H9 (cell line): ENCODE measurements around the gene HAPLN2. TPM values are rescaled to one million over a fixed set of nuclear protein-coding genes. Genes with fewer than 3 reads are reported as not detected.

Experiments
- DNase-seq: peaks from one replicate; pipeline ENCODE4 v3.0.0-alpha.2; 2017
- H2AFZ ChIP-seq: one replicate; pipeline ENCODE4 v1.6.1; 2013; ENCODE audit warnings: mild to moderate bottlenecking, low read length, control low read depth, moderate library complexity
- H2AK5ac ChIP-seq: 2 replicates; pipeline ENCODE4 v1.6.1; 2013; ENCODE audit warnings: low read length, control low read depth, mixed read lengths; ENCODE audit not compliant: insufficient read length
- H2BK120ac ChIP-seq: one replicate; pipeline ENCODE4 v1.6.1; 2013; ENCODE audit warnings: low read depth, mild to moderate bottlenecking, low read length, control low read depth, inconsistent platforms; ENCODE audit not compliant: poor library complexity, severe bottlenecking
- H2BK12ac ChIP-seq: 2 replicates; pipeline ENCODE4 v1.6.1; 2013; ENCODE audit warnings: low read length, control low read depth, mixed read lengths, low read depth; ENCODE audit not compliant: insufficient read length
- H2BK15ac ChIP-seq: 2 replicates; pipeline ENCODE4 v1.6.1; 2013; ENCODE audit warnings: low read depth, low read length, control low read depth
- H2BK20ac ChIP-seq: one replicate; pipeline ENCODE4 v1.6.1; 2013; ENCODE audit warnings: low read depth, mild to moderate bottlenecking, low read length, control low read depth, inconsistent platforms; ENCODE audit not compliant: poor library complexity, severe bottlenecking
- H2BK5ac ChIP-seq: 2 replicates; pipeline ENCODE4 v1.6.1; 2013; ENCODE audit warnings: low read length, control low read depth, mixed read lengths; ENCODE audit not compliant: insufficient read length
- H3K14ac ChIP-seq: 2 replicates; pipeline ENCODE4 v1.6.1; 2013; ENCODE audit warnings: low read length, control low read depth; ENCODE audit not compliant: insufficient read depth
- H3K18ac ChIP-seq: 2 replicates; pipeline ENCODE4 v1.6.1; 2013; ENCODE audit warnings: low read depth, mild to moderate bottlenecking, mixed read lengths, low read length, control low read depth; ENCODE audit not compliant: insufficient read length
- H3K23ac ChIP-seq: 2 replicates; pipeline ENCODE4 v1.6.1; 2013; ENCODE audit warnings: low read length, control low read depth, mixed read lengths, low read depth; ENCODE audit not compliant: insufficient read length
- H3K23me2 ChIP-seq: 2 replicates; pipeline ENCODE4 v1.6.1; 2013; ENCODE audit warnings: low read depth, mild to moderate bottlenecking, mixed read lengths, low read length, control low read depth; ENCODE audit not compliant: insufficient read length, poor library complexity, severe bottlenecking
- H3K27ac ChIP-seq: 2 replicates; pipeline ENCODE4 v1.5.1; 2013; ENCODE audit warnings: low read length, control low read depth, mixed read lengths, low read depth; ENCODE audit not compliant: insufficient read length
- H3K27me3 ChIP-seq: 2 replicates; pipeline ENCODE4 v1.6.1; 2013; ENCODE audit warnings: low read length, control low read depth, inconsistent platforms; ENCODE audit not compliant: insufficient read depth
- H3K4ac ChIP-seq: 2 replicates; pipeline ENCODE4 v1.6.1; 2013; ENCODE audit warnings: low read depth, mild to moderate bottlenecking, control low read depth, inconsistent platforms, low read length, moderate library complexity
- H3K4me1 ChIP-seq: 2 replicates; pipeline ENCODE4 v1.6.1; 2013; ENCODE audit warnings: low read length, control low read depth, inconsistent platforms; ENCODE audit not compliant: insufficient read depth
- H3K4me2 ChIP-seq: 2 replicates; pipeline ENCODE4 v1.6.1; 2013; ENCODE audit warnings: low read length, control low read depth, mixed read lengths; ENCODE audit not compliant: insufficient read length, insufficient read depth
- H3K56ac ChIP-seq: 2 replicates; pipeline ENCODE4 v1.6.1; 2013; ENCODE audit warnings: low read depth, mild to moderate bottlenecking, mixed read lengths, low read length, control low read depth; ENCODE audit not compliant: insufficient read length
- H3K79me1 ChIP-seq: 2 replicates; pipeline ENCODE4 v1.6.1; 2013; ENCODE audit warnings: low read depth, mild to moderate bottlenecking, moderate library complexity, low read length, control low read depth, inconsistent platforms; ENCODE audit not compliant: insufficient read depth, poor library complexity, severe bottlenecking
- H3K79me2 ChIP-seq: 2 replicates; pipeline ENCODE4 v1.6.1; 2013; ENCODE audit warnings: low read length, control low read depth, inconsistent platforms; ENCODE audit not compliant: insufficient read depth
- H3K9ac ChIP-seq: 2 replicates; pipeline ENCODE4 v1.6.1; 2013; ENCODE audit warnings: low read length, control low read depth, mixed read lengths; ENCODE audit not compliant: insufficient read length; ENCODE audit errors: extremely low read depth
- H3K9me3 ChIP-seq: one replicate; pipeline ENCODE4 v1.6.1; 2013; ENCODE audit warnings: low read depth, low read length, inconsistent platforms; ENCODE audit not compliant: control insufficient read depth
- H3T11ph ChIP-seq: one replicate; pipeline ENCODE4 v1.6.1; 2013; ENCODE audit warnings: mild to moderate bottlenecking, low read length, control low read depth, inconsistent platforms
- H4K20me1 ChIP-seq: one replicate; pipeline ENCODE4 v1.6.1; 2013; ENCODE audit not compliant: control insufficient read depth, insufficient read length, insufficient read depth
- H4K5ac ChIP-seq: 2 replicates; pipeline ENCODE4 v1.6.1; 2013; ENCODE audit warnings: low read depth, mild to moderate bottlenecking, mixed read lengths, low read length, control low read depth; ENCODE audit not compliant: insufficient read length
- H4K8ac ChIP-seq: replicated peaks from 2 replicates; pipeline ENCODE4 v1.6.1; 2013; ENCODE audit warnings: low read length, control low read depth, mixed read lengths, low read depth; ENCODE audit not compliant: insufficient read length
- H4K91ac ChIP-seq: 2 replicates; pipeline ENCODE4 v1.6.1; 2013; ENCODE audit warnings: low read depth, mild to moderate bottlenecking, moderate library complexity, mixed read lengths, low read length, control low read depth; ENCODE audit not compliant: insufficient read length
- H3K27ac Mint-ChIP-seq, 3 experiments: 2 replicates in 2 of 3; 3 replicates in 1 of 3; pipeline ENCODE4 v1.8.0; 2020 to 2021; ENCODE audit warnings: mixed read lengths in 3 of 3, mild to moderate bottlenecking in 1 of 3, moderate library complexity in 1 of 3
- H3K27me3 Mint-ChIP-seq: 2 replicates; pipeline ENCODE4 v1.8.0; 2021; ENCODE audit warnings: low read depth, mild to moderate bottlenecking, moderate library complexity, mixed read lengths
- H3K36me3 Mint-ChIP-seq, 3 experiments: 2 replicates in 2 of 3; 3 replicates in 1 of 3; pipeline ENCODE4 v1.8.0; 2020 to 2021; ENCODE audit warnings: low read depth in 3 of 3, mixed read lengths in 3 of 3; ENCODE audit not compliant: insufficient read depth in 1 of 3
- H3K4me1 Mint-ChIP-seq, 2 experiments: 2 replicates each; pipeline ENCODE4 v1.8.0; 2020; ENCODE audit warnings: mixed read lengths in 2 of 2
- H3K4me3 Mint-ChIP-seq, 2 experiments: 2 replicates in 1 of 2; 3 replicates in 1 of 2; pipeline ENCODE4 v1.8.0; 2020 to 2021; ENCODE audit warnings: mild to moderate bottlenecking in 2 of 2, mixed read lengths in 2 of 2, moderate library complexity in 1 of 2
- H3K9me3 Mint-ChIP-seq, 2 experiments: 2 replicates in 1 of 2; 3 replicates in 1 of 2; pipeline ENCODE4 v1.8.0; 2020; ENCODE audit warnings: mild to moderate bottlenecking in 2 of 2, mixed read lengths in 2 of 2, moderate library complexity in 1 of 2
- WGBS: extraction: QIAGEN DNeasy Blood & Tissue Kit; methylation state at CpG from one replicate; pipeline ENCODE4 v1.1.7; 2013; ENCODE audit warnings: missing lambda C conversion rate, low lambda C conversion rate, mixed read lengths; ENCODE audit not compliant: insufficient read length; ENCODE audit errors: extremely low coverage; 5-methylcytosine and 5-hydroxymethylcytosine counted together
- total RNA-seq: library from RNA; stranded (reverse); gene quantifications from 2 replicates; pipeline ENCODE4 v1.2.1, GENCODE V29; 2021
- TF ChIP-seq, protein P1 (sequence below): fragments of 200-600 bp; sonication (generic); conservative IDR thresholded peaks from 3 replicates; pipeline ENCODE4 v1.8.0; 2021; ENCODE audit warnings: antibody characterized with exemption, mild to moderate bottlenecking

Gene HAPLN2
- total RNA-seq, 1 experiment from 2014 or later, result 0.46 TPM

DNA sequence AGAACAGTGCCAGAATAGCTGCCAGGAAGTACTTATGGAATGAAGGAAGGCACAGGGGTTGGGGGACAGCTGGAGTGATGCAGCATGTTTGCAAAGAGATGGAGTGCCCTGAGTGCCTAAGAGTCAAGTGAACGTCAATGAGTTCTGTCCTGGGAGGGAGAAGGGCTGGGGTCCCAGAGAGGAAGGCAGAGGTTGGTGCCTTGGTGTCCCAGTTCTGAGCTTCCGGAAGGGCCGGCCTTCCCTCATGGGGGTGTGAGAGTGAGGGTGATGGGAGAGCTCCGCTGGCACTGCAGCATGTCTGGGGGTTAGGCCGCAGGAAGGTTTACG, 40.4 kb downstream of the HAPLN2 start:
- no peak overlapping the region for H2AFZ ChIP-seq
- H3K4ac ChIP-seq, result no peak overlapping the region
- Mint-ChIP-seq H3K27me3 (peaks cover 50% of the 10 kb centered on the region), H3K4me1 (peaks cover 78 to 80% of the 10 kb centered on the region in 2 experiments), H3K27ac (peak overlapping the region in 1 of 3 experiments; percentile 81; a peak in 1 of 7 replicates), H3K4me3 (peak overlapping the region in 1 of 2 experiments; percentile 21; a peak in 2 of 5 replicates), H3K9me3 (no peaks in the 10 kb centered on the region), H3K36me3 (no peaks in the 10 kb centered on the region)
- H3K27me3 ChIP-seq, result no peaks in the 10 kb centered on the region; the same call in 1 of the 2 replicates
- no peak overlapping the region for H2BK5ac ChIP-seq
- no peak overlapping the region for H3K9ac ChIP-seq
- no peak overlapping the region for H3K56ac ChIP-seq
- no peak overlapping the region for H4K5ac ChIP-seq
- no peak for DNase-seq
- H3T11ph ChIP-seq, result no peak overlapping the region
- H2BK20ac ChIP-seq, result no peak overlapping the region
- H4K91ac ChIP-seq, result no peak overlapping the region
- no CpG with 5 or more reads among the region's 6 CpGs for WGBS
- no peaks in the 10 kb centered on the region for H3K79me2 ChIP-seq
- TF ChIP-seq, protein P1, sequence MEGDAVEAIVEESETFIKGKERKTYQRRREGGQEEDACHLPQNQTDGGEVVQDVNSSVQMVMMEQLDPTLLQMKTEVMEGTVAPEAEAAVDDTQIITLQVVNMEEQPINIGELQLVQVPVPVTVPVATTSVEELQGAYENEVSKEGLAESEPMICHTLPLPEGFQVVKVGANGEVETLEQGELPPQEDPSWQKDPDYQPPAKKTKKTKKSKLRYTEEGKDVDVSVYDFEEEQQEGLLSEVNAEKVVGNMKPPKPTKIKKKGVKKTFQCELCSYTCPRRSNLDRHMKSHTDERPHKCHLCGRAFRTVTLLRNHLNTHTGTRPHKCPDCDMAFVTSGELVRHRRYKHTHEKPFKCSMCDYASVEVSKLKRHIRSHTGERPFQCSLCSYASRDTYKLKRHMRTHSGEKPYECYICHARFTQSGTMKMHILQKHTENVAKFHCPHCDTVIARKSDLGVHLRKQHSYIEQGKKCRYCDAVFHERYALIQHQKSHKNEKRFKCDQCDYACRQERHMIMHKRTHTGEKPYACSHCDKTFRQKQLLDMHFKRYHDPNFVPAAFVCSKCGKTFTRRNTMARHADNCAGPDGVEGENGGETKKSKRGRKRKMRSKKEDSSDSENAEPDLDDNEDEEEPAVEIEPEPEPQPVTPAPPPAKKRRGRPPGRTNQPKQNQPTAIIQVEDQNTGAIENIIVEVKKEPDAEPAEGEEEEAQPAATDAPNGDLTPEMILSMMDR, result no peak
- H2BK120ac ChIP-seq, result no peak overlapping the region
- no peak overlapping the region for H3K27ac ChIP-seq
- H2BK12ac ChIP-seq, result no peak overlapping the region
- H3K23ac ChIP-seq, result no peak overlapping the region
- no peaks in the 10 kb centered on the region for H3K9me3 ChIP-seq
- H3K23me2 ChIP-seq, result peaks cover 10% of the 10 kb centered on the region
- H3K79me1 ChIP-seq, result no peaks in the 10 kb centered on the region
- no peak overlapping the region for H2AK5ac ChIP-seq
- H4K20me1 ChIP-seq, result no peaks in the 10 kb centered on the region
- H3K4me1 ChIP-seq, result peaks cover 15% of the 10 kb centered on the region; the same call in 1 of the 2 replicates
- no peak overlapping the region for H3K14ac ChIP-seq
- no peak overlapping the region for H2BK15ac ChIP-seq
- no peak overlapping the region for H4K8ac ChIP-seq
- H3K4me2 ChIP-seq, result no peak overlapping the region
- H3K18ac ChIP-seq, result no peak overlapping the region
